Measurements from ENCODE around the gene ARHGAP6. TPM values are rescaled to one million over a fixed set of nuclear protein-coding genes. Genes with fewer than 3 reads are reported as not detected.

Gene ARHGAP6
- total RNA-seq, 2 donors from 2014 or later, result 0.30 to 16.1 TPM

DNA sequence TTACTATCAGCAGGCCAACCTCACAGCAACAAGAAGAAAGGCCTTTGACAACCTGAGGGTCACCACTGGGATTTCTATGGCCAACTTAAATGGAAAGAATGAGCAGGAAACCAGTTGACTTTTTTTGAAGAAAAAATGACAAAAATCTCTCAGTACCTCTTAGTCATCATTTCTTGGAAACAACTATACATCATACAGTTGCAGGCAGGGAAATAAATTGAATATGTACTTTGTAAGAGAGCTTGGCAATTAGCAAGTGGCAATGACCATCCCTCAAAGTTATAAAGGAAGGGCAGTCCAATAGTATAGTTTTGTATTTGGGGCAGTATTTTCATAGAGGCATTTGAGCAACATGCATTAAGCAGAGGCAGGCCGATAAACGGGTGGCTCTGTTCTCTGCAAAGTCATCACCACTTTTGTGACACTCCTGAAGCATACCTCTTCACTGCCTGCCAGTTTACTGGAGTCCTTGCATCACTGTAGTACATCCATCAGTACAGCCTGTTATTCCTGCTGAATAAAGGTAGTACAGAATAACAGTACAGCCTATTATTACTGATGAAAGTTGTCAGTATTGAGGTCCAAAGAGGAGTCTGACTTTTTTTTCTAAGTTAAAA is 455.8 kb downstream of the ARHGAP6 start:
- H3K27ac Mint-ChIP-seq, result no peak overlapping the region
- ATAC-seq (no peak), DNase-seq (no peak)
- H3K36me3 Mint-ChIP-seq (ENCODE audit: low read depth), result no peaks in the 10 kb centered on the region
- no peak overlapping the region for H3K4me3 Mint-ChIP-seq
- no peaks in the 10 kb centered on the region for H3K9me3 ChIP-seq (ENCODE audit: control insufficient read depth, low read length, poor library complexity, severe bottlenecking)
- H3K4me1 Mint-ChIP-seq, result no peaks in the 10 kb centered on the region
- peaks cover 5% of the 10 kb centered on the region for H3K27me3 Mint-ChIP-seq

DNA sequence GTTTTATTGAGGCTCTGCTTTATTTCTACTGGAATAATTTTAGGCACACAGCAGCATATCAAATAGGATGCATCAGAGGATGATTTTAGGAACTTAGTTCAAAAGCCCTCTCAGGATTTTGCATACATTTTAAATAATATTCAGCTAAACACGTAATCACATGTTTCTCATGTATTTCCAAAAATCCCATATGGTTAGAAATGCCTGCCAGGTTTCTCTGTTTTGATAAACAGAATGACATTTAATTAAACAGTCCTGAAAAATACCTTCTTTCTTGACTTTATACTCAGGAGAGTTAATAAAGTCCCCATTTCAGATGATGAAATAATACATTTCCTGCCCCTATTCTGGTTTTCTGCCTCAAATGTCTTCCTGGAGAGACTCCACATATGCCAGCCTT is 459.0 kb downstream of the ARHGAP6 start:
- no peak overlapping the region for H3K27ac Mint-ChIP-seq
- H3K27me3 Mint-ChIP-seq, result peaks cover 5% of the 10 kb centered on the region
- H3K36me3 Mint-ChIP-seq (ENCODE audit: low read depth), result no peaks in the 10 kb centered on the region
- DNase-seq (no peak), ATAC-seq (no peak)
- no peaks in the 10 kb centered on the region for H3K9me3 ChIP-seq (ENCODE audit: control insufficient read depth, low read length, poor library complexity, severe bottlenecking)
- no peak overlapping the region for H3K4me3 Mint-ChIP-seq
- H3K4me1 Mint-ChIP-seq, result no peaks in the 10 kb centered on the region

DNA sequence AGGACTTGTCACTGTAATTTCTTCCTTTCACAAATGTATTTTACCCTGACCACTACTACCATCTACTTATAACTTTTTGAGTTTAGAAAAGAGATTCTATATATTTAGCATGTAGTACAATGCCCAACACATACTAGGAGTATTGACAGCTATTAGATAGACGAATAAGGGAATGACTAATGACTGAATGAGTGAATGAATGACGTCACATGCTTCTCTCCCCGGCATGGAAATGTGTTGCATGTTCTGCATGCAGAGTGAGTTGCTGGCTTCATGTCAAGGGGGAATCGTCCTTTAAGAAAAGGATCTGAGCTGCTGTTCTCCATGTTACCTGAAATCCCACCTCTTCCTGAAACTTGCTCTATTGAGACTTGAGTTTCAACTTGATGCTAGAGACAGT is 459.9 kb downstream of the ARHGAP6 start:
- H3K4me1 Mint-ChIP-seq, result no peaks in the 10 kb centered on the region
- no peak for ATAC-seq
- no peak overlapping the region for H3K4me3 Mint-ChIP-seq

DNA sequence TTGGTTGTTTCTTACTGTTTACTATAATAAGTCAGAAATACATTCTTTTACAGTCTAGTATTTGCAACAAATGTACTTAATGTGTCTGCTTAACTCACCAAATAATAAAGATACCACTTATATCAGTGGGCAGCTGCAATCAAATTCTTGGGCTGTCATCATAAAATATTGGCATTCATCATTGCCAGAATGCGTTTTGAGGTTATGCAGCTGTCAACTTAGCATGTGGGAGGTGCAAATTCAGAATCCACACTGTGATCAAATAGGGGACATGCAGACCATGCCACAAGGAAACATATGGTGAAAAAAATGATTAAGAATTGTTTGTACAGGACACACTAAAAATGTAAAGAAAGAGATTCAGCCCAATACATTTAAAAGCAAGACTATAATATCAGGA is 468.0 kb downstream of the ARHGAP6 start:
- DNase-seq (no peak), ATAC-seq (no peak)
- H3K4me1 Mint-ChIP-seq, result no peaks in the 10 kb centered on the region
- H3K27me3 Mint-ChIP-seq, result peaks cover 4% of the 10 kb centered on the region
- H3K27ac Mint-ChIP-seq, result no peak overlapping the region
- no peak overlapping the region for H3K4me3 Mint-ChIP-seq
- H3K9me3 ChIP-seq (ENCODE audit: control insufficient read depth, low read length, poor library complexity, severe bottlenecking), result no peaks in the 10 kb centered on the region
- H3K36me3 Mint-ChIP-seq (ENCODE audit: low read depth), result no peaks in the 10 kb centered on the region

More for the DNA sequence above, 459.9 kb downstream of the ARHGAP6 start:
- no peak for DNase-seq
- H3K9me3 ChIP-seq (ENCODE audit: control insufficient read depth, low read length, poor library complexity, severe bottlenecking), result no peaks in the 10 kb centered on the region
- peaks cover 5% of the 10 kb centered on the region for H3K27me3 Mint-ChIP-seq
- H3K27ac Mint-ChIP-seq, result no peak overlapping the region
- H3K36me3 Mint-ChIP-seq (ENCODE audit: low read depth), result no peaks in the 10 kb centered on the region

DNA sequence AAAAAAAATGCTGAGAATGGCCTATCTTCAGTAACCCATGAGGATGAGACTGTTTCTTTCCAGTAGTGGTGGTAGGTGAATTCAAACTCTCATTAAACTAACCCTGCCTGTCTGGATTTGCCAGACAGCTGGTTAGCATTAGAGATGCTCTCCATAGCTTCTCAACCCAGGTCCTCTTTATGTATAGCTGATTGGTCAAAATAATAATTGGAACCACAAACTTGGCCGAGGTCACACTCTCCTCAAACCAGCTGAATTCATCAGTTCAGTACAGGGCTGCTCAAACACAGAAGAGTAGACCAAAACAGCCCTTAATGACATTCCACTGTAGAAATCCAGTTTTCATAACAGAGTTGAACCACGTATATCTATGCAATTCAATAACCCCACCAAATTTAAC is 469.2 kb downstream of the ARHGAP6 start:
- no peaks in the 10 kb centered on the region for H3K36me3 Mint-ChIP-seq (ENCODE audit: low read depth)
- peaks cover 4% of the 10 kb centered on the region for H3K27me3 Mint-ChIP-seq
- H3K27ac Mint-ChIP-seq, result no peak overlapping the region
- no peak overlapping the region for H3K4me3 Mint-ChIP-seq
- H3K4me1 Mint-ChIP-seq, result no peaks in the 10 kb centered on the region
- DNase-seq (no peak), ATAC-seq (no peak)
- no peaks in the 10 kb centered on the region for H3K9me3 ChIP-seq (ENCODE audit: control insufficient read depth, low read length, poor library complexity, severe bottlenecking)

DNA sequence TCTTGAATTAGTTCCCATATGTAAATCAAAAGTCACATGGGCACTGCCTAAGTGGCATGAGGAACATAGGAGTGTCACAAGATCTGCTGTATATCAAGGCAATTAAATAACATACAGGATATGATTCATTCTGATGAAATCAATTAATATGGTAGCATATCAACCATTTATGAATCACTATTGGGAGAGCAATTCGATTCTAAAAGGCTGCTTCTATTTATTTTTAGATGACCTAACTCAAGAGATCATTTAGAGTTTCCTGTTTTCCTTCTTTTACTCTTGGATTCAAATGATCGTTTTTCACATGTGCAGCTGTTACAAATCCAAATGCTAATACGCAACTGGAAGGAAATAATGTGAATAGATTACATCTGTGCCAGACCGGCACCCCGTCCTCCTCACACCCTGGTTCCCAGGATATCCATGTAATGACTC is 472.7 kb downstream of the ARHGAP6 start:
- Mint-ChIP-seq H3K27me3 (peaks cover 4% of the 10 kb centered on the region), H3K36me3 (ENCODE audit: low read depth) (no peaks in the 10 kb centered on the region), H3K27ac (no peak overlapping the region), H3K4me3 (no peak overlapping the region), H3K4me1 (no peaks in the 10 kb centered on the region)
- ATAC-seq (no peak), DNase-seq (no peak)
- H3K9me3 ChIP-seq (ENCODE audit: control insufficient read depth, low read length, poor library complexity, severe bottlenecking), result no peaks in the 10 kb centered on the region

DNA sequence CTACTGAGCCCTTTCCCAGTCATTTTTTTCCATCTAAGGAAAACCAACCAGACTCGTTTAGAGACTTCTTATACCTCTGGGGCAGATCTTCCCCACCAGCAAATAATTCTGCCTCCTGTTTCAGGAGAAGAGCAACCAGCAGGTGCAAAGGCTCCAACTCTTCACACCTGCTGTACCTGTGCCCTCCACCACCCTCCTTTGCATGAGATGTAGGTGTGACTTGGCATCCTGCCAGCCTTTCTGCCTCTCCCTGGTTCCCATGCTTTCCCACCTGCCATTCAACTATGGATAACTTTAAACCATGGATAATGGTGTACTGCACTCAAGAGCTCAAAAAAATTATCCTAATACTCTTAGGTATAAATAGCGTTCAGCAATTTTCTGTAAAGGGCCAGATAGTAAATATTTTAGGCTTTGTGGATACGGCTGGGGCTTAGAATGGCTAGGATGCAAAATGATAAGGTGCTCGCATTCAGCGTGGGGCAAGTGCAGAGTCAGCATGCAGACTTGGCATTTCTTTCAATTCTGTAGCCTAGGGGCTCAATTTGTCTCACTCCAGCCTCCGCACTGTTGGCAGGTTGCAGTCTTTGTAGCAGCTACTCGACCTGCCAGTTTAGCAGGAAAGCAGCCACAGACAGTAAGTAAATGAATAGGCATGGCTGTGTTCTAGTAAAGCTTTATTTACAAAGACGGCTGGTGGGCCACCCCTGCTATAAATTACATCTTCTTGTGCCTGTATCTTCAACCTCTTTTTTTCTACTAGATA is 474.8 kb downstream of the ARHGAP6 start:
- H3K4me3 Mint-ChIP-seq, result no peak overlapping the region
- H3K9me3 ChIP-seq (ENCODE audit: control insufficient read depth, low read length, poor library complexity, severe bottlenecking), result no peaks in the 10 kb centered on the region
- no peaks in the 10 kb centered on the region for H3K4me1 Mint-ChIP-seq
- no peak for DNase-seq
- H3K27me3 Mint-ChIP-seq, result peaks cover 12% of the 10 kb centered on the region
- ATAC-seq, result no peak
- no peak overlapping the region for H3K27ac Mint-ChIP-seq
- H3K36me3 Mint-ChIP-seq (ENCODE audit: low read depth), result no peaks in the 10 kb centered on the region

DNA sequence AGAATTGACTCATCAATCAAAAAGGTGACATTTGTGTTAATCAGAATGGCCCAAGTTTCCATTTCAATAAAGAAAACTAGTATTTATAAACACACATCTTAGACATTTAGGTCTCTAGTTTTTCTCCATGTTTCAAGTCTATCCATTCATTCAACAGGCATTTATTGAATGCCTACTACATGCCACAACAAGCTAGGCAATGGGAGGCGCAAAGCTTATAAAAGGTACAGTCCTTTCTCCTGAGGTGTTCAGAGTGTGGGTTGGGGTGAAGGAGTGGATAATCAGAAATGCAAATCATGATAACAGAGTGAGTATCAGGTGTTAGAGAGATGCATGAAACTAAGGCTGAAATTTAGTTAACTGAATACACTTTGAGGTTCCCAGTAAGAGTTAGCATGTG is 476.6 kb downstream of the ARHGAP6 start:
- H3K27me3 Mint-ChIP-seq, result peaks cover 12% of the 10 kb centered on the region

DNA sequence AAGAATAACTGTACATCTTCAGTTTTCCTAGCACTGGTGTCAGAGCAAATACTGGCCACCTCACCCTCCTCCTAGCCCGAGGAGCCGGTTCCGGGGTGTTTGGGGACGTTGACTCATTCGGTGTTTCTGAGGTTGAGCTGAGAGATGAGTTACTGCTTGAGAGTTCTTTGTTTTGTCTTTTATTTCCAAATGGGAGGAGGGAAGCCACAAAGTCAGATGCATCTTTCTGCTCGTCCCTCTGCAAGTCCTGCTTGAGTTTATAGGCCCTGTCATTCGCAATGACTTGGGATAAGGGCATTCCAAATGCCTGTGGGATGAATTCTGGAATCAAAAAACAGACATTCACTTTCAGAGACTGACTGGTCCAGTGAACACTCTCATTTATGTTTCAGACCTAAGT is 477.1 kb downstream of the ARHGAP6 start:
- no peak for DNase-seq
- Mint-ChIP-seq H3K4me3 (no peak overlapping the region), H3K27ac (no peak overlapping the region), H3K27me3 (peaks cover 11% of the 10 kb centered on the region), H3K36me3 (ENCODE audit: low read depth) (no peaks in the 10 kb centered on the region), H3K4me1 (no peaks in the 10 kb centered on the region)
- H3K9me3 ChIP-seq (ENCODE audit: control insufficient read depth, low read length, poor library complexity, severe bottlenecking), result no peaks in the 10 kb centered on the region
- ATAC-seq, result no peak

More for the DNA sequence above, 476.6 kb downstream of the ARHGAP6 start:
- Mint-ChIP-seq H3K36me3 (ENCODE audit: low read depth) (no peaks in the 10 kb centered on the region), H3K4me3 (no peak overlapping the region), H3K4me1 (no peaks in the 10 kb centered on the region), H3K27ac (no peak overlapping the region)
- ATAC-seq (no peak), DNase-seq (no peak)
- H3K9me3 ChIP-seq (ENCODE audit: control insufficient read depth, low read length, poor library complexity, severe bottlenecking), result no peaks in the 10 kb centered on the region

DNA sequence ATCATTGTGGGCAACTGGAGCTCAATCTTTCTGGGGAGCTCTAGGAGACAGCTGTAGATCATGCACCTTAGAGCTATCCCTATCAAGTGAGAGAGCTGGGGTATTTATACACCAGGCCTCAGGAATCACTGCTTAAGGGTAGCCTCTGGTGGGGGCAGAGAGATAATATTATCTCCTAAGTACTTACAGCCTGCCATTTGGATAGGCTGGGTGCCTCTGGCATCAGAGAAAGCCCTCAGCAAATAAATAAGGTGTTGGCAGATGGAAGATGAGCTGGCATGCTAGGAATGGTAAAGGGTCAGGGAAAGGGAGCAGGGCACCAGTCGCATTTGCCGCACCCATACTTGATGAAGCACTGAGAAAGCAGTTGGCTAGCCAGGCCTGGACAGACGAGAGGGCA is 478.7 kb downstream of the ARHGAP6 start:
- Mint-ChIP-seq H3K36me3 (ENCODE audit: low read depth) (no peaks in the 10 kb centered on the region), H3K4me3 (no peak overlapping the region), H3K4me1 (no peaks in the 10 kb centered on the region), H3K27me3 (peaks cover 21% of the 10 kb centered on the region), H3K27ac (no peak overlapping the region)
- ATAC-seq (no peak), DNase-seq (no peak)
- H3K9me3 ChIP-seq (ENCODE audit: control insufficient read depth, low read length, poor library complexity, severe bottlenecking), result no peaks in the 10 kb centered on the region

DNA sequence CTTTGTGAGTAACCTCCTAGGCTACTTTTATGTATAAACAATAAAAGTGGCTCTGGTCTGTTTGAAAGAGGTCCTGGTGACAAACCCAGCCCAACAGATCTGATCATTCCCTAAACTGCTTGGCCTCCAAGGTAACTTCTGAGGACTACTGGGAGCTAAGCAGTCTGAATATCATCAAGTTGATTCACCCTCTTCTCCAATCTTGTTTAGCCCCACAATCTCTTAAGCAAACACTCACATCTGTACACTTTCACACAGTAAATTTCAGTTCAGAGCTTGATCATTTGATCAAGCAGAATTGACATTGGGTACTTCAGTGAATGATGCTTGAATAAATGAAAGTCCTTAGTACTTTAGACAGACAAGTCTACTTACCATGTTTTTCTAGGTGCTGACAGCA is 479.9 kb downstream of the ARHGAP6 start:
- H3K27ac Mint-ChIP-seq, result no peak overlapping the region
- no peak for DNase-seq
- H3K9me3 ChIP-seq (ENCODE audit: control insufficient read depth, low read length, poor library complexity, severe bottlenecking), result no peaks in the 10 kb centered on the region
- H3K36me3 Mint-ChIP-seq (ENCODE audit: low read depth), result no peaks in the 10 kb centered on the region
- no peak overlapping the region for H3K4me3 Mint-ChIP-seq
- no peak for ATAC-seq
- peaks cover 21% of the 10 kb centered on the region for H3K27me3 Mint-ChIP-seq
- H3K4me1 Mint-ChIP-seq, result no peaks in the 10 kb centered on the region

DNA sequence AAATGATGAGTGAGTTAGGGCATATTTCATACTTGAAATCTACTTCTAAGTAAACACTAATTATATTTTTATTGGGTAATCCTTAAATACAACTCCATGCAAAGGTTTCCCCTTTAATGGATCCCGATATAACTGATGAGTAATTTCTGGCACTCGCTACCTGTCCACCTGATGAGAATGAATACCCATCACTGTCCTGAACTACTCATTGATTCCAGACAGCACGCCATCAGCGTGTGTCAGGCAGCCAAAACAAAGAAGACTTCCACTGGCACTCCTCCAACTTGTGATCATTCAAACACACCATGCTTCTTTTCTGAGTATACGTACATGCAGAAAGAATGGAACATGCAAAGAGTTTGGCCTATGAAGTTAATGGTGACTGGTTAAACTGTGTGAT is 485.1 kb downstream of the ARHGAP6 start:
- DNase-seq, result no peak
- peaks cover 21% of the 10 kb centered on the region for H3K27me3 Mint-ChIP-seq
- H3K27ac Mint-ChIP-seq, result no peak overlapping the region
- no peak for ATAC-seq
- H3K36me3 Mint-ChIP-seq (ENCODE audit: low read depth), result no peaks in the 10 kb centered on the region
- H3K9me3 ChIP-seq (ENCODE audit: control insufficient read depth, low read length, poor library complexity, severe bottlenecking), result no peaks in the 10 kb centered on the region
- H3K4me1 Mint-ChIP-seq, result no peaks in the 10 kb centered on the region
- no peak overlapping the region for H3K4me3 Mint-ChIP-seq

DNA sequence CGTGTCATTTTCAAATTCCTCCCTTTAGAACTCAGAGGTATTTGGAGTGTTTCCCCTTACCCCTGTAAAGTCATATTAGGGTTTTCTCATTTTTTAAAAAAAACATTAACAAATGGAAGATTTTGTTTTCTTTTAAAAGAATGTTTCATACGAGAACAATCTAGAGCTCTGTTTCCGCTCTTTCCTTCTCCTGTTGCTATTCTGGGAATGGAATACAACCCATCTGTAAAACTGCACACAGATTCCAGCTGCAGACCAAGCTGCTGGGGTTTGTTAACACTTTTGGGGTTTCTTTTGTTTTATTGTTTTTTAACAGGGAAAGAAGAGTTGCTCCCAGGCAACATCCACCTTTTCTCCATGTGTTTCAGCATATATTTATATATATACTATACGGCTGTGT is 493.3 kb downstream of the ARHGAP6 start:
- Mint-ChIP-seq H3K4me1 (no peaks in the 10 kb centered on the region), H3K36me3 (ENCODE audit: low read depth) (no peaks in the 10 kb centered on the region), H3K4me3 (no peak overlapping the region), H3K27ac (no peak overlapping the region), H3K27me3 (peaks cover 22% of the 10 kb centered on the region)
- ATAC-seq, result no peak
- H3K9me3 ChIP-seq (ENCODE audit: control insufficient read depth, low read length, poor library complexity, severe bottlenecking), result no peaks in the 10 kb centered on the region
- DNase-seq, result no peak

DNA sequence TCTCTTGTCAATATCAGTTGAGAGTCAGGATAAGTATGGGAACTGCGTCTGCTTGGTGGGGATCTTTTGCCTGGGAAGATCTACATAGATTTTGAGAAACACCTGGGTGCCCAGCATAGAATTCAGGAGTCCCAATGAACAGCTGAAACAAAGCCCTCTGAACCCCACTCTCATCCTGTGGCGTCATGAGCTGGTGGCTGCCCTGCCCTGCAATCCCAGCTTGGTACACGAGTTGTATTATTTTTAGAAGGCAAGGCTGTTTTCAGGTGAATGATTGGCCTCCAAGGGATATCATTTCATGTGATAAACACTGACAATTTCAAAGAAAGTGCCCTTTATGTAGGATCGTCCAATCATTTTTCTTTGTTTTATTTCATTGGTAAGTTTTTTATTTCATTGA is 493.8 kb downstream of the ARHGAP6 start:
- peaks cover 22% of the 10 kb centered on the region for H3K27me3 Mint-ChIP-seq
- no peak overlapping the region for H3K27ac Mint-ChIP-seq
- H3K36me3 Mint-ChIP-seq (ENCODE audit: low read depth), result peaks cover 3% of the 10 kb centered on the region
- H3K9me3 ChIP-seq (ENCODE audit: control insufficient read depth, low read length, poor library complexity, severe bottlenecking), result no peaks in the 10 kb centered on the region
- DNase-seq, result no peak
- no peak for ATAC-seq
- no peak overlapping the region for H3K4me3 Mint-ChIP-seq
- H3K4me1 Mint-ChIP-seq, result no peaks in the 10 kb centered on the region
